CD4-positive, alpha-beta T cell treated with Interleukin-15 for 4 hours (primary cell): Measurements from ENCODE around the gene CRYAA.
"Not testable (repeated sequence)": the region's sequence is repeated elsewhere in the genome, so short reads cannot be mapped to it uniquely, and the experiment has no call there.

Experiments
- DNase-seq: peaks from one replicate; pipeline ENCODE4 v3.0.0-alpha.2; 2020; ENCODE audit warnings: low spot score

The CRYAA gene

DNA sequence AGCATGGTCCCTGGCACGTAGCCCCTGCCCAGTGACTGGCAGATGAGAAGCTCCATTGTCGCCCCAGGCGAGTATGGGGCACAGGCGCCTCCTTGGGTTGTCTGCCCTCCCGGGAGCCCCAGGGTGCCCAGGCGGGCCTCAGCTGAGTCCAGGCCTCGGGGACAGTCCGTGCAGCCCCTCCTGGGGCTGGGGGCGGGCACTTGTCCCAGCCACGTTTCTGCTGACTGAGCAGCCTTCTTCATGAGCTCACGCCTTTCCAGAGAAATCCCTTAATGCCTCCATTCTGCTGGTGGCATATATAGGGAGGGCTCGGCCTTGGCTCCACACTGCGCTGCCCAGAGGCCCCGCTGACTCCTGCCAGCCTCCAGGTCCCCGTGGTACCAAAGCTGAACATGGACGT, at the start of gene CRYAA:
CRYAA (plus strand) TSS at position 301 of the 400 bp plus-strand sequence; CDS start at position 393, 92 bp downstream.
- DNase-seq, result not testable (repeated sequence)

DNA sequence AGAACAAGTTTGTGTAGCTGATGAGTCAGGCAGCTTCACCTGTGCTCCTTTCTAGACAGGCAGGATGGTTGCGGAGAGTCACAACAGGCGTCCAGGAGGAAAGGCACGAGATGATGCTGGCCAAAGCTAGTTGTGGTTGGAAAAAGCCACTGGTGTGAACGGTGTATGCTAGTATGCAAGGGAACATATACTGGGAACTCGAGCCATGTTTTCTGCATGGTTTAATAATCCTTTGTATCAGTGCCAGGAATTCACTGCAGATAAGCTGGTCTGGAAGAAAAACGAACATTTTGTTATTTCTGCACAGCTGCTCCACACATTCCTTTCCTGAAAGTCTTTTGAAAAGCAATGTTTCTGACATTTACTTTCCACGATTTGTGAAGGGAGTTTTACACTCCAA, 38.7 kb upstream of the CRYAA start:
- not testable (repeated sequence) for DNase-seq

- not testable (repeated sequence) for DNase-seq
These were observed 34.3 kb upstream of the CRYAA start for GRCh38 chr21:43134520-43134919.

DNA sequence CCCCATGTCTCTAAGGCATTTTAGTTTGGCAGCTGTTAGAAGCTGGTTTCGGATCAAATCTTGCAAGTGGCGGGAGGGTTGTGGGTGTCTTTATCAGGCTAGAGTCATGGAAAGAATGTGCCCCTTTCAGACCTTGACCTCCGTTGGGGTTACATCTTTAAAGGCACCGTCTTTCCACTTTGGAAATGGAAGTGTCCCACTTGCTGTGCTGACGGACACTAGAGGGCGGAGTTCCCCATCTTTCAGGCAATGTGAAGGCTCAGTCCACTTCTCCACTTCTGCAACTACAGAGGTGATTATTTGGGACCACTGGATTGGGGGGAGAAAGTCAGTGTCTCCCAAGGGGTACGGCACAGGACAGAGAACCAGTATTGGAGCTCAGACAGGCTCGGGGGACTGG, 29.9 kb upstream of the CRYAA start:
- DNase-seq, result not testable (repeated sequence)

DNA sequence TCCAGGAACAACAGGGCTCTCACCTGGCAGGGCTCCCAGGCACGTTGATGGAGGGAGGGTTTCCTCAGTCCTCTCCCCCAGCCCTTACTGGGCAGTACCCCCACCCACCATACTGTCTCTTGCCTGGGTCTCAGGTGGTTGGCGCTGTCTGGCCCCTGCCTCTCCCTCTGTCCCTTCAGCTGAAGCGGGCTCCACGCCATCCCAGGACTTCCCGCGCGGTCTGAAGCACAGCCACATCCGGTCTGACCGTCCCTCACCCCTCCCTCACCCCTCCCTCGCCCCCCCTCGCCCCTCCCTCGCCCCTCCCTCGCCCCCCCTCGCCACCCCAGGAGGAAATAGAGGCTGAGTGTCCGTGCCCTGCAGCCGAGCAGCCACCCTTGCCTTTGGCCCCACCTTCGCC, 27.4 kb upstream of the CRYAA start:
- not testable (repeated sequence) for DNase-seq

DNA sequence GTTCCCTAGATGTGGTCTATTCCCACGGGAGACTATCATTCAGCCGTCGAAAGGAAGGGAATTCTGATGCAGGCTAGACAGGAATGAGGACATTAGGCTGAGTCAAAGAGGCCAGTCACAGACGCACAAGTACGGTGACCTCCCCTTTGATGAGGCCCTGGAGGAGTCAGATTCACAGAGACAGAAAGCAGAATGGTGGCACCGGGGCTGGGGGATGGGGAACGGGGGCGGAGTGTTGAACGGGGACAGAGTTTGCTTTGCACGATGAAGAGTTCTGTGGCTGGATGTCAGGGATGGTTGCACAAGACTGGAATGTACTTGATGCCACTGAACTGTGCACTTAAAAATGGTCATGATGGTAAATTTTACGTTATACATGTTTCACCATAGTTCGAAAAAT, 22.2 kb upstream of the CRYAA start:
- DNase-seq, result not testable (repeated sequence)

DNA sequence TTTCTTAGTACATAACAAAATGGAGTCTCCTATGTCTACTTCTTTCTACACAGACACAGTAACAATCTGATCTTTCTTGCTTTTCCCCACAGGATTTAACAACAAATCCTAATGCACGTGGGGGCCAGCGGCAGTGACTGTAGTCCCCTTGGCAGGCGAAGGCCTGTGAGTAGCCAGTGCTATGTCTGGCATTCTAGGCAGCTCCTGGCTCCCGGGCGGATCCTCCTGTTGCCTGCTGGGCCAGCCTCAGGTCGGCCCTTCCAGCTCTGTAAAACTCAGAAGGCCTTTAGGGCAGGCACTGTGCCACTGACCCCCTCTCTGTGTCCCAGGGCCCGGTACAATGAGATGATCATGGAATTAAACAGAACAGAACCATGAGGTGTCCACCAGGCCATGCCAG, 20.8 kb upstream of the CRYAA start:
- DNase-seq, result not testable (repeated sequence)

GRCh38 chr21:43149344-43149743, 19.5 kb upstream of the CRYAA start:
- not testable (repeated sequence) for DNase-seq

DNA sequence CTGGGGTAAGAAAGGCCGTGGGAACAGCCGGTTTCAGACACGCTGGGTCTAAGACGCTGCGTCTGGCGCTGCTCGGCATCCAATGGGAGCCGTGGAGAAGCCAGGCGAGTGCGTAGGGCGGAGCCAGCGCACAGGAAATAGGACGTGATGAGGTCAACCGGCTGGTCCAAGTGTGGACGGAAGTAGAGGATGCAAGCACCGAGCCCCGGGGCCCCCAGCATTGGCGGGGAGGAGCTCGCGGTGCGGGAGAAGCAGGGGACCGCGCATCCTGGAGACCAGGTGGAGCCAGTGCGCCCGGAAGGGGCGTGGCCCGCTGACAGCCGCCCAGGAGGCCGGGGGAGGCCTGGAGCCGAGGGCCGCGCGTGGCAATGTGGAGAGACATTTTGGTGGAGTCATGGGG, 15.2 kb upstream of the CRYAA start:
- DNase-seq, result not testable (repeated sequence)

DNA sequence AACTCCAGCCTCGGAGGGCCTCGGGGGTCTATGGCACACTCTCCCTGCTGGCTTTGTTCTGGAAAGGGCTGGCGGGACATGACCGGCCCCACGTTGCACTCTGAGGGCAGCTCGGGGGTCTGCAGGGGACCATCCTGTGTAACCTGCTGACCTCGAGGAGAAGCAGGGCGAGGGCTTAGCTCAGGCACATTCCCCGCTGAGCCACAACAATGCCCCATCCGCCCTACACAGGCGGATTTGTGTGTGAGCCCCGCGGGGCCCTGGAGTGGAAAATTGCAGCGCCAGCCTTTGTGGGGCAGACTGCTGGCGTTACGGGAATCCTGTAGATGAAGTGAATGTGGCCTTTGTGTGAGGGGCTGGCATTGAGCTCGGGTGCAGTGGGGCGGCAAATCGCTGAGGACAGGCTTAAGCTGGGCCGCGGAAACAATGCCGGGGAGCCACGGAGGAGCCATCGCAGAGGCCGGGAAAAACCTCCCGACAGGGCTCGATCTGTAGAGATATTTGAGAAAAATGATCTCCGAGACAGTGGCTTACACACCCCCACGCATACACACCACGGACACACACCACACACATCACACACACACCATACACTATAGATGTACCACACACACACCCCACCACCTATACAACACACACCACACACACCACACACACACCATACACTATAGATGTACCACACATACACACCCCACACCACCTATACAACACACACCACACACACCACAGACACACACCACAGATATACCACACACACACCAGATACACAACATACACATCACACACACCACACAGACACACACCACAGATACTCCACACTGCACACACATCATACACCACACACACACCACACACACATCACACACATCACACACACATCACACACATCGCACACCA, 9.3 kb upstream of the CRYAA start:
- DNase-seq, result not testable (repeated sequence)

DNA sequence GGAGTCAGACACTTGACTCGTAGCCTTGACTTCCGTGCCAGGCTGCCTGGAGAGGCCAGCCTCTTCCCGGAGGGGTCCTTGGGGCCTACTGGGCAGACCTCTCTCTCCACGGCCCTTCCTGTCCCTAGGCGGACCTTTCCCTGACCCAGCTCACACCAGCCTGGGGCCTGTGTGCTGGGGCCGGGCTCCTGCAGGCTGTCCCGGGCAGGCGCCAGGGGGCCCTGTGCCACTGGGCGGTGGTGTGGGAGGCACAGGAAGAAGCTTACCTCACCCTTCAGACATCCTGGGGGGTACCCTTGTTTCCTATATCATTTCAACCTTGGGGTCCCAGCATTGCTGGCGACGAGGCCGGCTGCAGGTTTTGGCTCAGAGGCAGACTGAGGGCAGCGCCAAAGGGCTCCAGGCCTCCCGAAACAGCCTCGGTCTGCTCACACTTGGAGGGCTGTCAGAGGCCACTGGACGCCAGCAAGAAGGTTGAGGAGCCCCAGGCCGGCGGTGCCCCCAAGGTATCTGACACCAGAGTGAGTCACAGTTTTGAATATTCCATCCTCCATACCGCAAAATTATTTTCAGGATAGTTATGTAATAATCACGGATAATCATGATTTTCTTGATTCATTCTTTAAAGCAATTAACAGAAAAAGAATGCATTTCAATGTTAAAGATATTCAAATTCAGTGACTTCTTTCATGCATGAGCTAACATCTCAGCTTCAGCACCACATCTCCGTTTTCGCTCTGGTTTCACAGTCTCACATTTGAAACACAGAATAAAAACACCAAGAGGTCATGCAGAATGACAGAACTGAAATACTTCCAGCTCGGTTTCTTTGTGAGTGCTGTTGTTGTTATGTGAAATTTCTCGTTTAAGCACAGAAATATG, 6.7 kb upstream of the CRYAA start:
- not testable (repeated sequence) for DNase-seq

- DNase-seq, result not testable (repeated sequence)
These were observed 6.1 kb upstream of the CRYAA start for GRCh38 chr21:43162708-43163205.

- DNase-seq, result not testable (repeated sequence)
These were observed 4.0 kb upstream of the CRYAA start for GRCh38 chr21:43164823-43165222.

- DNase-seq, result not testable (repeated sequence)
These were observed 3.1 kb upstream of the CRYAA start for GRCh38 chr21:43165734-43166133.

DNA sequence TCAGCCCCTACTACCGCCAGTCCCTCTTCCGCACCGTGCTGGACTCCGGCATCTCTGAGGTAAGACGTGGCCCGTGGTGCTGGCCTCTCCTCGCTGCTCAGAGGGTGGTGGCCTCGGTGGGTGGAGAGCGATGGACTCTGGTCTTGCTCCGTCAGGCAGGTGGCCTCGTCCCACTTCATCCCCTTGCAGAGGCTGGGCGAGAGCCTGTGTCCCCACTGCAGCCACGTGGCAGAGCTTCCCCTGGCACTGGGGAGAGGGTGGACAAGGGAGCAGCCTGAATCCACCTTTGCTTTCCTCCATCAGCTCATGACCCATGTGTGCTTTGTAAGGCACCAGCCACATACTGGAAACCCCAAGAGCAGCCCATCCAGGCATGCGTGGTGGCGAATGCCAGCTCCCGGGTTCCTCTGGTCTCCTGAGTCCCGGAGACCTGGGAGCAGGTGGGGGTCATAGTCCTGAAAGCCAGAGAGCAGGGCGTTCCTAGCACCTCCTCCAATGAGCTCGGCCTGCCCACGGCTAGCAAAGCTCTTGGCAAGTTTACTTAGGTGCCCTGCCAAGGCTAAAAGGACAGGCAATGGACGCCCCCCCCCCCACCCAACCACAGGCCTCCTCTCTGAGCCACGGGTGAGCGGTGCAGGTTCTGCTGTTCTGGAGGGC, 550 bp downstream of the CRYAA start:
- not testable (repeated sequence) for DNase-seq

GRCh38 chr21:43169891-43170290, 1.1 kb downstream of the CRYAA start:
- not testable (repeated sequence) for DNase-seq

DNA sequence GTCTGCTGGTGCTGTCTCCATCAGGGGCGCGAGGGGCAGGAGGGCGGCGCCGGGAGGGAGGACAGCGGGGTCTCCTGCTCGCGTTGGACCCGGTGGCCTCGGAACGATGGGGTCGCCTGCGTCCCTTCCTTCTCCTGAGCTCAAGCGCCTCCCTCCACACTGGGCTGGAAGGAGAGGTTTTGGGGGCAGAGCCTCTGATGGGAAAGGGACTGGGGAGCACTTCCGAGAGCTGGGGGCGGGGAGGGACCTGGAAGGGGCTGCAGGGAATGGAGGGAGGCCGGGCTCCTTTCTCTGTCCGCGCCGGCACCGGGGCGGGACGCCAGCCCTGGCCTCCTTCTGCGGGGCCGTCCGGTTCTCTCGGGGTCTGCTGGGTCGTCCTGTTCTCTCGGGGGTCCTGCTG, 4.0 kb downstream of the CRYAA start:
- not testable (repeated sequence) for DNase-seq

GRCh38 chr21:43173438-43173837, 4.6 kb downstream of the CRYAA start:
- not testable (repeated sequence) for DNase-seq

GRCh38 chr21:43173930-43174329, 5.1 kb downstream of the CRYAA start:
- DNase-seq, result not testable (repeated sequence)

GRCh38 chr21:43174998-43175397, 6.2 kb downstream of the CRYAA start:
- not testable (repeated sequence) for DNase-seq

GRCh38 chr21:43176621-43177020, 7.8 kb downstream of the CRYAA start:
- not testable (repeated sequence) for DNase-seq
